DND-41 (cell line): ENCODE data around the gene HIBCH.

Experiments used
- ATAC-seq: fragments of 200-7000 bp; cut with Tn5 transposase; 3 replicates; pipeline ENCODE4 v1.9.1; 2021; ENCODE audit warnings: low read depth; ENCODE audit not compliant: insufficient read depth
- DNase-seq: peaks from one replicate; pipeline ENCODE4 v3.0.0-alpha.2; 2020
- H2AFZ ChIP-seq: 2 replicates; pipeline ENCODE4 v1.6.0; 2012; ENCODE audit warnings: low read depth, low read length
- H3K27ac ChIP-seq: 2 replicates; pipeline ENCODE4 v1.5.1; 2012; ENCODE audit warnings: low read length, inconsistent platforms
- H3K27me3 ChIP-seq: fragments of 200-600 bp; sonication (generic); 2 replicates; pipeline ENCODE4 v1.6.0; 2012; ENCODE audit warnings: low read length, mild to moderate bottlenecking, inconsistent platforms; ENCODE audit not compliant: insufficient read depth, poor library complexity
- H3K36me3 ChIP-seq: 2 replicates; pipeline ENCODE4 v1.5.1; 2012; ENCODE audit warnings: low read length, inconsistent platforms; ENCODE audit not compliant: insufficient read depth
- H3K4me1 ChIP-seq: 2 replicates; pipeline ENCODE4 v1.5.1; 2012; ENCODE audit warnings: mild to moderate bottlenecking, low read length; ENCODE audit not compliant: insufficient read depth
- H3K4me2 ChIP-seq: 2 replicates; pipeline ENCODE4 v1.6.0; 2012; ENCODE audit warnings: mild to moderate bottlenecking, moderate library complexity, low read length, inconsistent platforms; ENCODE audit not compliant: insufficient read depth
- H3K4me3 ChIP-seq, 2 experiments: fragments of 200-600 bp in 1 of 2; shearing (Covaris generic) in 1 of 2; 2 replicates each; pipeline ENCODE4 v1.5.1; 2012 to 2016; ENCODE audit warnings: inconsistent platforms in 2 of 2, low read length in 2 of 2, mild to moderate bottlenecking in 2 of 2, low read depth in 1 of 2, moderate library complexity in 1 of 2
- H3K79me2 ChIP-seq: 2 replicates; pipeline ENCODE4 v1.6.0; 2012; ENCODE audit warnings: low read length, inconsistent platforms; ENCODE audit not compliant: insufficient read depth
- H3K9ac ChIP-seq: 2 replicates; pipeline ENCODE4 v1.6.0; 2012; ENCODE audit warnings: low read depth, mild to moderate bottlenecking, inconsistent platforms, low read length, moderate library complexity
- H3K9me3 ChIP-seq: 2 replicates; pipeline ENCODE4 v1.5.1; 2012; ENCODE audit warnings: low read length, moderate library complexity, mild to moderate bottlenecking, inconsistent platforms; ENCODE audit not compliant: insufficient read depth, severe bottlenecking
- H4K20me1 ChIP-seq: 2 replicates; pipeline ENCODE4 v1.6.0; 2012; ENCODE audit warnings: low read length; ENCODE audit not compliant: insufficient read depth
- CTCF ChIP-seq: IDR thresholded peaks from 2 replicates; pipeline ENCODE4 v1.5.1; 2012; ENCODE audit warnings: borderline replicate concordance, low read length, moderate library complexity, mild to moderate bottlenecking; ENCODE audit not compliant: poor library complexity, severe bottlenecking; ENCODE audit errors: extremely low read depth
- EZH2 ChIP-seq: IDR thresholded peaks from 3 replicates; pipeline ENCODE4 v1.6.1; 2012; ENCODE audit warnings: borderline replicate concordance, low read depth, mild to moderate bottlenecking, moderate library complexity, low read length, inconsistent platforms; ENCODE audit not compliant: severe bottlenecking

Gene HIBCH

GRCh38 chr2:190267302-190267701 lies 52.3 kb downstream of the HIBCH start:
- no peak overlapping the region for H2AFZ ChIP-seq
- TF ChIP-seq CTCF, result no peak
- TF ChIP-seq EZH2, result no peak
- no peak overlapping the region for H3K4me3 ChIP-seq
- no peaks in the 10 kb centered on the region for H4K20me1 ChIP-seq
- no peaks in the 10 kb centered on the region for H3K27me3 ChIP-seq
- DNase-seq, result no peak
- no peak overlapping the region for H3K9ac ChIP-seq
- ATAC-seq, result no peak
- H3K4me1 ChIP-seq, result no peaks in the 10 kb centered on the region
- H3K36me3 ChIP-seq, result peaks cover 5% of the 10 kb centered on the region; the same call in 1 of the 2 replicates
- H3K9me3 ChIP-seq, result no peaks in the 10 kb centered on the region
- no peaks in the 10 kb centered on the region for H3K79me2 ChIP-seq
- H3K4me2 ChIP-seq, result no peak overlapping the region
- no peak overlapping the region for H3K27ac ChIP-seq

- Histone ChIP-seq H3K4me3 (no peak overlapping the region), H3K4me1 (no peaks in the 10 kb centered on the region), H3K4me2 (no peak overlapping the region), H2AFZ (no peak overlapping the region), H4K20me1 (no peaks in the 10 kb centered on the region), H3K9ac (no peak overlapping the region), H3K9me3 (no peaks in the 10 kb centered on the region), H3K36me3 (peaks cover 5% of the 10 kb centered on the region; the same call in 1 of the 2 replicates), H3K79me2 (no peaks in the 10 kb centered on the region), H3K27me3 (no peaks in the 10 kb centered on the region), H3K27ac (no peak overlapping the region)
- TF ChIP-seq CTCF, result no peak
- TF ChIP-seq EZH2, result no peak
- ATAC-seq (no peak), DNase-seq (no peak)
Observed at GRCh38 chr2:190266314-190266713, 53.3 kb downstream of the HIBCH start.

- no peak overlapping the region for H3K4me2 ChIP-seq
- ATAC-seq (no peak), DNase-seq (no peak)
- no peak overlapping the region for H3K9ac ChIP-seq
- H3K9me3 ChIP-seq, result peaks cover 2% of the 10 kb centered on the region
- TF ChIP-seq CTCF, result no peak
- peaks cover 37% of the 10 kb centered on the region for H3K36me3 ChIP-seq
- H3K27me3 ChIP-seq, result no peaks in the 10 kb centered on the region
- H3K27ac ChIP-seq, result no peak overlapping the region
- no peak overlapping the region for H3K4me3 ChIP-seq
- H4K20me1 ChIP-seq, result no peaks in the 10 kb centered on the region
- H2AFZ ChIP-seq, result no peak overlapping the region
- H3K79me2 ChIP-seq, result no peaks in the 10 kb centered on the region
- H3K4me1 ChIP-seq, result no peaks in the 10 kb centered on the region
Observed at GRCh38 chr2:190261851-190262250, 57.8 kb downstream of the HIBCH start.

- Histone ChIP-seq H3K4me3 (no peak overlapping the region), H3K79me2 (no peaks in the 10 kb centered on the region), H3K36me3 (peaks cover 53% of the 10 kb centered on the region)
Observed at GRCh38 chr2:190256087-190256486, 63.5 kb downstream of the HIBCH start.

More at GRCh38 chr2:190256087-190256486, 63.5 kb downstream of the HIBCH start:
- Histone ChIP-seq H4K20me1 (no peaks in the 10 kb centered on the region), H3K9ac (no peak overlapping the region), H3K9me3 (peaks cover 2% of the 10 kb centered on the region), H3K4me2 (no peak overlapping the region), H3K4me1 (no peaks in the 10 kb centered on the region), H3K27ac (no peak overlapping the region), H2AFZ (no peak overlapping the region), H3K27me3 (no peaks in the 10 kb centered on the region)
- ATAC-seq (no peak), DNase-seq (no peak)
- TF ChIP-seq CTCF (no peak), EZH2 (no peak)
